ENCODE measurements around the gene LAMTOR1. TPM values are rescaled to one million over a fixed set of nuclear protein-coding genes. Genes with fewer than 3 reads are reported as not detected.
"Not testable (repeated sequence)": the region's sequence is repeated elsewhere in the genome, so short reads cannot be mapped to it uniquely, and the experiment has no call there.

The LAMTOR1 gene
- 10 to 100 TPM; 77.3 to 79.2 TPM for total RNA-seq
- 82.3 TPM for polyA plus RNA-seq

DNA sequence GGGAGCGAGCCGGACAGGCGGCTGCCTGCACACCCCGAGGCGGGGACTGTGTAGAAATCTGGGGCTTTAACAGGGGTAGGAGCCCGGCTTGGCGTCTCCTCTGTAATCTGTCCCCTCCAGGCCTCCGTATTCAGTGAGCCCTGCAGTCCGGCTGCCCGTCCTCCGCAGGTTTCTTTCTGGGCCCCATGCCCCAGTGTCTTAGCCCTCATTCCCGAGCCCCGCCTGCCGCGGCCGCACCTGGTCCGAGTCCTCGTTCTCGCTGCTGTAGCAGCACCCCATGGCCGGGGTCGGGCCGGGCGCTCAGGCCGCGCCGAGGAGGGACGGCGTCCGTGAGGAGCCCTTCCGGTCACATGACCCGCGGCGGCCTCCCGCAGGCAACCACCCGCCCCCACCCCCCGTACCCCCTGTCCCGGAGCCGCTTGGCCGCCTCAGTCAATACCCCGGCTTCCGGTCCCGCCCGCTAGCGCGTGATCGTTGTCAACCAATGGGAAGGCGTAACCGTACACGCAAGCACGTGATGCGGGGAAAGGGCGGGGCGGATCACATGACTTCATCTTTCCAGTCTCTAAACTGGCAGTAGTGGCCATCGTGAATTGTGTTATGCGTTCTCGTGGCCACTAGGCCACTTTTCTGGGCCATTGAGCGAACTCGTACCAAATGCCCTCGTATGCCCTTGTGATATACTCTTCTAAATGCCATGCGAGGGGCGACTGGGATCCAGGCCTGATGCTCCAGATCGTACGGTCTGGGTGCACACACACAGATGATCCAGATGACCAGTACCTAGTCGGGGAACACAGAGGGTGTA, at the start of gene LAMTOR1:
LAMTOR1 (minus strand) TSS at position 352 of the 808 bp plus-strand sequence; CDS start at position 279, 73 bp downstream.
- POLR2A ChIA-PET = interaction anchor here (1.0 to 1.4 kb wide), 3 partner anchors 9 to 78 kb away, joined by 3 to 13 read pairs (median 3); partner anchors contain the start of gene ANAPC15
- Mint-ChIP-seq H3K4me3 (peak within 1 kb of the TSS; percentile 82 to 98 (median 89)), H3K27ac (peak within 1 kb of the TSS; percentile 73 to 98 (median 96)), H3K9me3 (no peaks in the 10 kb centered on the region), H3K27me3 (no peaks in the 10 kb centered on the region), H3K36me3 (peaks cover 0 to 41% (median 6%) of the 10 kb centered on the region in 3 donors), H3K4me1 (peaks cover 37 to 47% (median 43%) of the 10 kb centered on the region in 3 donors)
- Histone ChIP-seq H3K9me3 (ENCODE audit: low read length) (no peaks in the 10 kb centered on the region), H3K27me3 (ENCODE audit: insufficient read depth, low read length, poor library complexity, severe bottlenecking) (no peaks in the 10 kb centered on the region), H3K4me3 (ENCODE audit: low read length) (peak within 1 kb of the TSS; percentile 89), H3K4me1 (ENCODE audit: insufficient read depth, low read length) (peaks cover 31% of the 10 kb centered on the region), H3K36me3 (ENCODE audit: insufficient read depth, low read length) (peaks cover 12% of the 10 kb centered on the region), H3K27ac (ENCODE audit: low read depth, low read length) (peak within 1 kb of the TSS; percentile 94)
- CTCF ChIA-PET = interaction anchor here (0.7 to 1.0 kb wide), 3 partner anchors 8 to 42 kb away, joined by 3 to 4 read pairs (median 3); no protein-coding TSS in a partner anchor
- peak; percentile 94 to 98 (median 96) for DNase-seq

DNA sequence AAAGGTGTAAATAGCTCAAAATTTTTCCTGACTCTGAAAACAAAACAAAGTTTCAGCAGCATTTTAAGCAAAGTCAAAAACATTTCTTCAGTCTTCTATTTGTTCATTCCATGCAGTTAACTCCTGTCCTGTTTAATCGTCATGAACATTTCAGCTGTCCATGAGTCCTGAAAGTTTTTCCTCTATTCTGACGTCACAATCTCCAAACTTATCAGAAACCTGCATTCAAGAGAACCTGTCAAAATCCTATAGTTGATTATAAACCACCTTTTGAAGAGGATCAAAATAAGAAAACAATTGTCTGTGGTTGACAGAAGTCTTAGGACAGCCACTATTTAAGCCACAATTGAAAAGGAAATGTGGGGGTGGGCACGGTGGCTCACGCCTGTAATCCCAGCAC, 47.8 kb upstream of the LAMTOR1 start:
- Histone ChIP-seq H3K9me3 (ENCODE audit: low read length) (no peaks in the 10 kb centered on the region), H3K4me3 (ENCODE audit: low read length) (no peak overlapping the region), H3K4me1 (ENCODE audit: insufficient read depth, low read length) (no peaks in the 10 kb centered on the region), H3K36me3 (ENCODE audit: insufficient read depth, low read length) (no peaks in the 10 kb centered on the region), H3K27ac (ENCODE audit: low read depth, low read length) (no peak overlapping the region), H3K27me3 (ENCODE audit: insufficient read depth, low read length, poor library complexity, severe bottlenecking) (no peaks in the 10 kb centered on the region)
- Mint-ChIP-seq H3K36me3 (no peaks in the 10 kb centered on the region), H3K4me3 (no peak overlapping the region), H3K4me1 (no peaks in the 10 kb centered on the region), H3K27ac (no peak overlapping the region), H3K27me3 (peaks cover 2 to 3% of the 10 kb centered on the region in 2 donors), H3K9me3 (no peaks in the 10 kb centered on the region)
- CTCF ChIA-PET = interaction anchor here (1.1 to 8.6 kb wide), 2 partner anchors 7 to 173 kb away, joined by 6 to 40 read pairs; no protein-coding TSS in a partner anchor
- no peak for DNase-seq
- POLR2A ChIA-PET = no interaction called here

DNA sequence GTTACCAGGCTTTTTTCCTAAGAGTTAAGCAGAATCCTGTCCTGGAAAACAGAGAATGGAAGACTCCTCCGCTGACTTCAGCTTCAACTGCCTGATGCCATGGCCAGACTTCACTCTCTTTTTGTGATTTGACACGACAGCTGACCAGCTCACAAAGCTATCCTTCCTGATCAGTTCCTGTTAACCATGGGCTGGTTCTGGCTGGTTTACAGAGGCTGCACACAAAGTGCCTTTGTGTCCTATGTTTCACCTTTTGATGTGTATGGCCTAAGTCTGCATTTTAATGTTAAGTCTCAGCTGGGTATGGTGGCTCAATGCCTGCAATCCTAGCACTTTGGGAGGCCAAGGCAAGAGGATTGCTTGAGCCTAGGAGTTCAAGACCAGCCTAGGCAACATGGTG, 43.5 kb upstream of the LAMTOR1 start:
- Mint-ChIP-seq H3K4me1 (peaks cover 0 to 3% (median 2%) of the 10 kb centered on the region in 3 donors), H3K27me3 (peaks cover 0 to 3% of the 10 kb centered on the region in 2 donors), H3K4me3 (no peak overlapping the region), H3K27ac (no peak overlapping the region), H3K9me3 (no peaks in the 10 kb centered on the region), H3K36me3 (no peaks in the 10 kb centered on the region)
- Histone ChIP-seq H3K9me3 (ENCODE audit: low read length) (no peaks in the 10 kb centered on the region), H3K27me3 (ENCODE audit: insufficient read depth, low read length, poor library complexity, severe bottlenecking) (no peaks in the 10 kb centered on the region), H3K36me3 (ENCODE audit: insufficient read depth, low read length) (no peaks in the 10 kb centered on the region), H3K4me1 (ENCODE audit: insufficient read depth, low read length) (no peaks in the 10 kb centered on the region), H3K4me3 (ENCODE audit: low read length) (no peak overlapping the region), H3K27ac (ENCODE audit: low read depth, low read length) (no peak overlapping the region)
- POLR2A ChIA-PET = no interaction called here
- no peak for DNase-seq
- CTCF ChIA-PET = interaction anchor here (0.6 to 4.4 kb wide), 3 partner anchors 51 to 170 kb away, joined by 3 to 54 read pairs (median 7); no protein-coding TSS in a partner anchor

DNA sequence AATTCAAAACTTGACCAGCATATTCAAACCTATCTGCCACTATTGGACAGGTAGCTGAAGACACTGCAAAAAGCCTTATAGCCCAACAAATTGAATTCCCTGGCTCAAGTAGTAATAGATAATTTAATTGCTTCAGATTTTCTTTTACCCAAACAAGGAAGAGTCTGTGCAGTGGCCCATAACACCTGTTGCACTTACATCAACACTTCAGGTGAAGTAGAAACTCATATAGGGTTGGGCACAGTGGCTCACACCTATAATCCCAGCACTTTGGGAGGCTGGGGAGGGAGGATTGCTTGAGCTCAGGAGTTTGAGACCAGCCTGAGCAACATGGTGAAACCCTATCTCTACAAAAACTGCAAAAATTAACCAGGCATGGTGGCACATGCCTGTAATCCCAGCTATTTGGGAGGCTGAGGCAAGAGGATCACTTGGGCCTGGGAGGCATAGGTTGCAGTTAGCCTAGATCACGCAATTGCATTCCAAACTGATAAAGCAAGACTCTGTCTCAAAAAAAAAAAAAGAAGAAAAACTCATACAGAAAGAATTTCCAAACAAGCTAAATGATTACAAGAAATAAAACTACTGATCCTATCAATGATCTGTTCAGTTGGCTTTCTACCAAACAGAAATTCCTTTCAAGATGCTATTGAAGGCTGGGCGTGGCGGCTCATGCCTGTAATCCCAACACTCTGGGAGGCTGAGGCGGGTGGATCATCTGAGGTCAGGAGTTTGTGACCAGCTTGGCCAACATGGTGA, 41.9 kb upstream of the LAMTOR1 start:
- H3K9me3 Mint-ChIP-seq = no peaks in the 10 kb centered on the region
- no peaks in the 10 kb centered on the region for H3K9me3 ChIP-seq (ENCODE audit: low read length)
- no peaks in the 10 kb centered on the region for H3K27me3 ChIP-seq (ENCODE audit: insufficient read depth, low read length, poor library complexity, severe bottlenecking)
- no peak overlapping the region for H3K4me3 Mint-ChIP-seq
- H3K36me3 Mint-ChIP-seq = no peaks in the 10 kb centered on the region
- H3K27ac ChIP-seq (ENCODE audit: low read depth, low read length) = no peak overlapping the region
- H3K27ac Mint-ChIP-seq = peak overlapping the region in 1 of 8 donors; percentile 36
- peaks cover under 1 to 6% of the 10 kb centered on the region in 2 donors for H3K27me3 Mint-ChIP-seq
- POLR2A ChIA-PET = interaction anchor here (0.6 kb wide), 1 partner anchor 9 kb away, joined by 3 read pairs; no protein-coding TSS in a partner anchor
- no peak overlapping the region for H3K4me3 ChIP-seq (ENCODE audit: low read length)
- H3K4me1 ChIP-seq (ENCODE audit: insufficient read depth, low read length) = no peaks in the 10 kb centered on the region
- DNase-seq = no peak
- no peaks in the 10 kb centered on the region for H3K36me3 ChIP-seq (ENCODE audit: insufficient read depth, low read length)
- peaks cover 0 to 11% (median 2%) of the 10 kb centered on the region in 3 donors for H3K4me1 Mint-ChIP-seq
- CTCF ChIA-PET = interaction anchor here (0.6 to 4.4 kb wide), 16 partner anchors 10 to 286 kb away, joined by 3 to 54 read pairs (median 5); no protein-coding TSS in a partner anchor

DNA sequence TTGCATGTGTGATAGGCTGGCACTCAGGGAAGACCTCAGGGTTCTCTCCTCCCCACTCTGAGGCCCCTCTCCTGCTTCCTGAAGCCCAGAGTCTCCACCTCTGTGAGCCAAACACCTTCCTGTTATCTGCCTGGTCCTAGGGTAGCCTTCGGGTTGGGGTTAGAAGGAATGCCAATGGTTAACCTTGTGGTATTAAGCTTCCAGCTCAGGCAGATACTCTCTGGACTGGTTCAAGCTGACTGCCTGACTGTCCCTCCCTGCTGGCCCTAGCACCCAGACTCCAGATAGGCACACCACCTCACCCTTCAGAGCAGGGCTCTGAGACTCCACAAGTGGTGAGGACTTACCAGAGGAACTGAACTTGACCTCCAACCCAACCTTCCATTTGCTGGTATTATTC, 39.4 kb upstream of the LAMTOR1 start:
- DNase-seq; H3K9me3 ChIP-seq (ENCODE audit: low read length); H3K36me3 Mint-ChIP-seq; H3K4me3 Mint-ChIP-seq; H3K27me3 Mint-ChIP-seq; H3K27me3 ChIP-seq (ENCODE audit: insufficient read depth, low read length, poor library complexity, severe bottlenecking); H3K9me3 Mint-ChIP-seq; H3K27ac Mint-ChIP-seq; H3K27ac ChIP-seq (ENCODE audit: low read depth, low read length); H3K36me3 ChIP-seq (ENCODE audit: insufficient read depth, low read length); POLR2A ChIA-PET; H3K4me3 ChIP-seq (ENCODE audit: low read length); H3K4me1 ChIP-seq (ENCODE audit: insufficient read depth, low read length): not testable (repeated sequence)
- CTCF ChIA-PET = interaction anchor here (1.1 to 4.4 kb wide), 4 partner anchors 13 to 289 kb away, joined by 3 to 54 read pairs (median 35); no protein-coding TSS in a partner anchor
- H3K4me1 Mint-ChIP-seq = peaks cover 0 to 11% (median 2%) of the 10 kb centered on the region in 3 donors

DNA sequence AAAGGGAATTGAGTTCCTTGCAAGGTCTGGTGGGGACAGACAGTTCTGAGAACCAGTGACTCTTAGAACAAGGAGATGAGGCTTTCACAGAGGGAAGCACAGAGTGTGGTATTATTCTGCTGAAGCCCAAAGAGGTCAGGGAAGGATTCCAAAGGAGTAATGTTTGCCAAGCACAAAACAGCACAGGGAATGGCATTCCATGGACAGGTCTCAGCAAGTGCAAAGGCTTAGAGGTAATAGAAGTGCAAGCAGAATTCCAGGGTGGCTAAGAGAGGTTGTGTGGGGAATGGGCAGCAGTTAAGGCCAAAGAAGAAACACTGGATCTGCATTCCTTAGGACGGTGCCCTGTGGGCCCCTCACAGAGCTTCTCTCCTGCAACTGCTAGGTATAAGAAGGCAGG, 39.0 kb upstream of the LAMTOR1 start:
- H3K4me3 ChIP-seq (ENCODE audit: low read length); H3K4me1 ChIP-seq (ENCODE audit: insufficient read depth, low read length); DNase-seq; H3K27me3 Mint-ChIP-seq; POLR2A ChIA-PET; H3K27me3 ChIP-seq (ENCODE audit: insufficient read depth, low read length, poor library complexity, severe bottlenecking); H3K4me3 Mint-ChIP-seq; H3K36me3 Mint-ChIP-seq; H3K36me3 ChIP-seq (ENCODE audit: insufficient read depth, low read length); H3K27ac ChIP-seq (ENCODE audit: low read depth, low read length); H3K9me3 ChIP-seq (ENCODE audit: low read length); H3K9me3 Mint-ChIP-seq: not testable (repeated sequence)
- Mint-ChIP-seq H3K4me1 (peaks cover 0 to 11% (median 2%) of the 10 kb centered on the region in 3 donors), H3K27ac (peak overlapping the region in 2 of 8 donors; percentile 41 to 95)
- CTCF ChIA-PET = interaction anchor here (1.3 kb wide), 1 partner anchor 117 kb away, joined by 8 read pairs; no protein-coding TSS in a partner anchor

DNA sequence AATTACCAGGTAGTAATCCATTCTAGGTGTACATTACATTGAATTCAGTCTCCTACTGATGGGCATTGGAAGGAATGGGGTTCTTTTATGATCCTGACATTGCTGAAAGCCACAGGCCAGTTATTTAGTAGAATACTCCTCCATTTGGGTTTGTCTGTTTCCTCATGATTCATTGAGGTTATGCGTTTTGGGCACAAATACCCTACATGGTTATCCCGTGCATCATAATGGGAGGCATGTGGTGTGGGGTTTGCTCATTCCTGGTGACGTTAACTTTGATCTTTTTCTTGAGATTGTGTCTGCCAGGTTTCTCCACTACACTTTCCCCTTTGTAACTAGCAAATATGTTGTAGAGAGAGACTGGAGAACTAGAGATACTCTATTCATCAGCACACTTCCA, 38.0 kb upstream of the LAMTOR1 start:
- H3K4me1 Mint-ChIP-seq = peaks cover 0 to 11% (median 2%) of the 10 kb centered on the region in 3 donors
- H3K27me3 ChIP-seq (ENCODE audit: insufficient read depth, low read length, poor library complexity, severe bottlenecking) = no peaks in the 10 kb centered on the region
- H3K36me3 ChIP-seq (ENCODE audit: insufficient read depth, low read length) = no peaks in the 10 kb centered on the region
- H3K4me1 ChIP-seq (ENCODE audit: insufficient read depth, low read length) = no peaks in the 10 kb centered on the region
- POLR2A ChIA-PET = no interaction called here
- H3K27ac ChIP-seq (ENCODE audit: low read depth, low read length) = no peak overlapping the region
- peaks cover 0 to 2% (median 0%) of the 10 kb centered on the region in 5 donors for H3K9me3 Mint-ChIP-seq
- H3K4me3 ChIP-seq (ENCODE audit: low read length) = no peak overlapping the region
- H3K36me3 Mint-ChIP-seq = no peaks in the 10 kb centered on the region
- H3K4me3 Mint-ChIP-seq = no peak overlapping the region
- H3K27ac Mint-ChIP-seq = peak overlapping the region in 1 of 8 donors; percentile 31
- CTCF ChIA-PET = interaction anchor here (1.1 to 1.3 kb wide), 2 partner anchors 116 to 163 kb away, joined by 3 to 8 read pairs; no protein-coding TSS in a partner anchor
- H3K27me3 Mint-ChIP-seq = peaks cover 5 to 6% of the 10 kb centered on the region in 2 donors
- DNase-seq = no peak
- no peaks in the 10 kb centered on the region for H3K9me3 ChIP-seq (ENCODE audit: low read length)
